Measurements from ENCODE around the gene TOP2B. TPM values are rescaled to one million over a fixed set of nuclear protein-coding genes. Genes with fewer than 3 reads are reported as not detected.

TOP2B gene
- total and polyA plus RNA-seq, 4 donors, result 32.7 to 260 (median 56.2) TPM

DNA sequence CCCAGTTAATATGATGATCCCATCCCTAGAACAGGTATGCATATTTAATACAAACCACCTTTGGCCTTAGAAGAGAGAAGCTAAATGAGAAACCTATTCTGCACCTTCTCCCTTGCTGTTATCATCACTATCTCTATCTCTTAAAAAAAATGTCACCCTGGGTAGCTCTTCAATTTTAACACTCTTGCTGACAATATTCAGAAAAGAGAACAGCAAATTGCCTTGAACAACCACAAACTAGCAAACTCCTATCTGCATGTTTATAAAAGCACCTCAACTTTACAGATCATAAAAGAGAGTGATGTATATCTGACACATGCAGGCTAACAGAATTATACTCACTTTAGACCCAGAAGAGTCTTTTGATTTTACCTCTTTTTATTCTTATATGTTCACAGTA, 7.4 kb downstream of the TOP2B start:
- DNase-seq, result no peak
- peaks cover 0 to 2% (median 0%) of the 10 kb centered on the region in 4 donors for H3K36me3 ChIP-seq (ENCODE audit: control insufficient read depth in 4 of 4, insufficient read depth in 4 of 4, low read length in 4 of 4)
- H3K9me3 ChIP-seq (ENCODE audit: control insufficient read depth in 4 of 4, insufficient read depth in 3 of 4, low read length in 3 of 4), result no peaks in the 10 kb centered on the region
- no peaks in the 10 kb centered on the region for H3K27me3 ChIP-seq (ENCODE audit: control insufficient read depth in 3 of 3, insufficient read depth in 3 of 3, low read length in 2 of 3)
- no peak overlapping the region for H3K4me3 ChIP-seq
- TF ChIP-seq CTCF (IDR thresholded peaks at IDR 0.05; ENCODE audit: control extremely low read depth, extremely low read depth), result no peak
- peaks cover 0 to 30% (median 10%) of the 10 kb centered on the region in 5 donors for H3K4me1 ChIP-seq (ENCODE audit: control insufficient read depth in 5 of 5, insufficient read depth in 5 of 5, low read length in 5 of 5)
- H3K9ac ChIP-seq (ENCODE audit: insufficient read depth in 1 of 2, low read length in 2 of 2), result no peak overlapping the region
- no peak overlapping the region for H3K27ac ChIP-seq (ENCODE audit: low read depth in 1 of 2, low read length in 1 of 2)
- ATAC-seq (ENCODE audit: insufficient read depth, low FRiP score), result no peak

- no peak overlapping the region for H3K27ac ChIP-seq (ENCODE audit: low read depth in 1 of 2, low read length in 1 of 2)
Measured at GRCh38 chr3:25655659-25656058, 9.0 kb downstream of the TOP2B start.

DNA sequence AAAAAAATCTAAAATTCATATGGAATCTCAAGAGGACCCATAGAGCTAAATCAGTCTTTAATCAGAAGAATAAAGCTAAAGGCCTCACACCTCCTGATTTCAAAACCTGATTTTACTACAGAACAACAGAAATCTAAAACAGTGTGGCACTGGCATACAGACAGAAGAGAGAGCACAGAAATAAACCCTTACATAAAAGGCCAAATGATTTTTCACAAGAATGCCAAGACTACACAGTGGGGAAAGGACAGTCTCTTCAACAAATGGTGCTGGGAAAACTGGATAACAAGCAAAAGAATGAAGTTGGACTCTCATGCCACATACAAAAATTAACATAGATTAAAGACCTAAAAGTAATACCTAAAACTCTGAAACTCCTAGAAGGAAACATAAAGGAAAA, 10.1 kb downstream of the TOP2B start:
- ATAC-seq (ENCODE audit: insufficient read depth, low FRiP score), result no peak
- Histone ChIP-seq H3K9me3 (ENCODE audit: control insufficient read depth in 4 of 4, insufficient read depth in 3 of 4, low read length in 3 of 4) (peaks cover 0 to 1% (median 0%) of the 10 kb centered on the region in 4 donors), H3K27ac (ENCODE audit: low read depth in 1 of 2, low read length in 1 of 2) (no peak overlapping the region), H3K9ac (ENCODE audit: insufficient read depth in 1 of 2, low read length in 2 of 2) (no peak overlapping the region), H3K4me1 (ENCODE audit: control insufficient read depth in 5 of 5, insufficient read depth in 5 of 5, low read length in 5 of 5) (peaks cover 0 to 19% (median 4%) of the 10 kb centered on the region in 5 donors), H3K27me3 (ENCODE audit: control insufficient read depth in 3 of 3, insufficient read depth in 3 of 3, low read length in 2 of 3) (no peaks in the 10 kb centered on the region), H3K4me3 (no peak overlapping the region), H3K36me3 (ENCODE audit: control insufficient read depth in 4 of 4, insufficient read depth in 4 of 4, low read length in 4 of 4) (peaks cover 0 to 6% (median 1%) of the 10 kb centered on the region in 4 donors)
- DNase-seq, result no peak
- TF ChIP-seq CTCF (IDR thresholded peaks at IDR 0.05; ENCODE audit: control extremely low read depth, extremely low read depth), result no peak

More at GRCh38 chr3:25655659-25656058, 9.0 kb downstream of the TOP2B start:
- no peak overlapping the region for H3K9ac ChIP-seq (ENCODE audit: insufficient read depth in 1 of 2, low read length in 2 of 2)
- TF ChIP-seq CTCF (IDR thresholded peaks at IDR 0.05; ENCODE audit: control extremely low read depth, extremely low read depth), result no peak
- no peak for ATAC-seq (ENCODE audit: insufficient read depth, low FRiP score)
- no peak for DNase-seq
- no peak overlapping the region for H3K4me3 ChIP-seq
- H3K27me3 ChIP-seq (ENCODE audit: control insufficient read depth in 3 of 3, insufficient read depth in 3 of 3, low read length in 2 of 3), result no peaks in the 10 kb centered on the region
- H3K36me3 ChIP-seq (ENCODE audit: control insufficient read depth in 4 of 4, insufficient read depth in 4 of 4, low read length in 4 of 4), result peaks cover 0 to 2% (median 0%) of the 10 kb centered on the region in 4 donors
- 82 to 85% methylated on average over 2 of the region's 2 CpGs for WGBS, 2 donors
- H3K4me1 ChIP-seq (ENCODE audit: control insufficient read depth in 5 of 5, insufficient read depth in 5 of 5, low read length in 5 of 5), result peaks cover 0 to 19% (median 4%) of the 10 kb centered on the region in 5 donors
- no peaks in the 10 kb centered on the region for H3K9me3 ChIP-seq (ENCODE audit: control insufficient read depth in 4 of 4, insufficient read depth in 3 of 4, low read length in 3 of 4)

DNA sequence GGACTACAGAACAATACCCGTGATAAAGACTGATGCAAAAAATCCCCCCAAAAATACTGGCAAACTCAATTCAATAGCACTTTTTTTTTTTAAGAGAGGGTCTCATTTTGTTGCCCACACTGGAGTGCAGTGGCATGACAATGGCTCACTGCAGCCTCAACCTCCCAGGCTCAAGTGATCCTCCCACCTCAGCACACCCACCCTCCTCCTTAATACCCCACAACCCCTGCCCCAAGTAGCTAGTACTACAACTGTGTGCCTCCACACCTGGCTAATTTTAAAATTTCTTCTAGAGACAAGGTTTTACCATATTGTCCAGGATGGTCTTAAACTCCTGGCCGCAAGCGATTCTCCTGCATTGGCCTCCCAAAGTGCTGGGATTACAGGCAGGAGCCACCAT, 11.4 kb downstream of the TOP2B start:
- no peaks in the 10 kb centered on the region for H3K27me3 ChIP-seq (ENCODE audit: control insufficient read depth in 3 of 3, insufficient read depth in 3 of 3, low read length in 2 of 3)
- no peak for TF ChIP-seq CTCF (IDR thresholded peaks at IDR 0.05; ENCODE audit: control extremely low read depth, extremely low read depth)
- no peak overlapping the region for H3K27ac ChIP-seq (ENCODE audit: low read depth in 1 of 2, low read length in 1 of 2)
- peaks cover 0 to 12% (median under 1%) of the 10 kb centered on the region in 4 donors for H3K9me3 ChIP-seq (ENCODE audit: control insufficient read depth in 4 of 4, insufficient read depth in 3 of 4, low read length in 3 of 4)
- no peak overlapping the region for H3K9ac ChIP-seq (ENCODE audit: insufficient read depth in 1 of 2, low read length in 2 of 2)
- no peak for DNase-seq
- 85 to 93% methylated on average over 3 of the region's 3 CpGs for WGBS, 2 donors
- H3K4me1 ChIP-seq (ENCODE audit: control insufficient read depth in 5 of 5, insufficient read depth in 5 of 5, low read length in 5 of 5), result peaks cover 0 to 16% (median 0%) of the 10 kb centered on the region in 5 donors
- H3K36me3 ChIP-seq (ENCODE audit: control insufficient read depth in 4 of 4, insufficient read depth in 4 of 4, low read length in 4 of 4), result peaks cover 0 to 6% (median 1%) of the 10 kb centered on the region in 4 donors
- no peak overlapping the region for H3K4me3 ChIP-seq
- ATAC-seq (ENCODE audit: insufficient read depth, low FRiP score), result no peak

All from lung (tissue), 12 donors.